Suprapubic skin (tissue), 3 donors: ENCODE measurements around the gene THSD7A.

Experiments used
- CTCF ChIP-seq, 2 donors: fragments of 200-600 bp in 1 of 2; fragments of 450-650 bp in 1 of 2; sonication (generic) in 1 of 2; IDR thresholded peaks; one replicate each; pipeline ENCODE4 v1.5.1; 2016 to 2019; ENCODE audit warnings: antibody characterized with exemption in 2 of 2, mild to moderate bottlenecking in 1 of 2, moderate library complexity in 1 of 2
- POLR2AphosphoS5 ChIP-seq, 3 donors: sonication (generic); formaldehyde crosslinking; IDR thresholded peaks; one replicate each; pipeline ENCODE4 v1.6.1; 2017; ENCODE audit warnings: antibody characterized with exemption in 3 of 3

GRCh38 chr7:11726001-11726793 lies 105.8 kb downstream of the THSD7A start:
- TF ChIP-seq CTCF (IDR thresholded peaks at IDR 0.05) (no peak), POLR2AphosphoS5 (IDR thresholded peaks at IDR 0.05) (no peak)
